ENCODE results near the gene LRP1B. TPM values are rescaled to one million over a fixed set of nuclear protein-coding genes. Genes with fewer than 3 reads are reported as not detected.

LRP1B gene
- polyA plus RNA-seq (2013, experiment 1 of 2; ENCODE audit: insufficient read length) = 0.06 TPM
- polyA plus RNA-seq (2013, experiment 2 of 2; ENCODE audit: insufficient read length) = 0.06 TPM

- DNase-seq = peak; percentile 30
Observed at GRCh38 chr2:142131010-142131669, at the start of gene LRP1B. LRP1B (minus strand) TSS chr2:142131016; CDS start chr2:142130729, 287 bp downstream.

DNA sequence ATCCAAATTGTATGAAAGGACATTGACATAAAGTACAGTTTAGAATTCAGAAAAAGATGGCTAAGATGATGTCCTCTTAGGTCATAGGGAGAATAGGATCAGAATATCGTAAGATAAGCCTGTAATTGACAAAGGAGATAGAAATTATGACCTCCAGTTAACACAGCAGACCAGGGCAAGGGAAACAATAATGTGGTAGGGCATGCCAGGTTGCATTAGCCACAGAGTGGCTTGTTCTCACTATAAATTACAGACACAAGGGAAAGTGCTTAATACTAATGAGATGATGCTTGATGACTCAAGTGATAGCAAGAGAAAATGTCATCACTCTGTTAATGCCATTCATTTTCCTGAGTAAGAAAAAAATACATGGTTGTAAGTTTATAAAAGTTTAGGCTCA lies 48.9 kb upstream of the LRP1B start:
- no peak for DNase-seq

GRCh38 chr2:142178604-142179003 lies 47.8 kb upstream of the LRP1B start:
- DNase-seq = no peak

DNA sequence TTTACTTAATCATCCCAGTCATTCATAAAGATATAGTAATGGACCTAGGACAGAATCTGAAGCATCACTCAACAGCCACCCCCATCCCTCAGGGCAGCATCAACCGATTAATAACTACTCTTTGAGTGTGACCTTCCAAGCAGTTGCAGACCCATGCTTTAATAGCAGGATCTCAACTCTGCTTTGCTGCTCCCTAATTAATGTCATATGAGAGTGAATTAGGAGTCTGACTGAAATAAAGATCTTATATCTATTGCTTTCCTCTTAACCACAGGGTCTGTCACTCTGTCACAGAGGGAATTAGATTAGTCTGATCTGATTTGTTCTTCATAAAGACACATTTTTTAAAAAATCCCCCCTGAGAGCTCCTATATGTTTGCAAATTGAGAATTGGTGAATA lies 46.1 kb upstream of the LRP1B start:
- no peak for DNase-seq

GRCh38 chr2:142175813-142176338 lies 45.1 kb upstream of the LRP1B start:
- DNase-seq = no peak

DNA sequence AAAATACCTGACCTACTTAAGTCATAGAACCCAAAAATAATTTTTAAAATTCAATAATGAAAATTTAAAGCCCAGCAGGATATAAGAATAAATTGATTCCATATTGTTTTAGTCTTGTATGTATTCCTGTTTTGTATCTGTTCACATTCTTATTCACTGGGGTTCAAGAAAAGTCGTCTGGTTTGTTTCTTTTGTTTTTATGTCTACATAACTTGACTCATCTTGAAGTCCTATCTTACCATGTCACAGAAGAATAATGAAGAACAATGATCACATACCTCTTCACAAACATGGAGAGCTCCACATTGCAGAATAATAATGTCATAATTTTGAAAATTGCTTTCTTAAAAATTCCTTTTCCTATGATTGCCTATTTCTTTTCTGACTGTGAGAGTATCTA lies 43.4 kb upstream of the LRP1B start:
- peak; percentile 48 for DNase-seq

DNA sequence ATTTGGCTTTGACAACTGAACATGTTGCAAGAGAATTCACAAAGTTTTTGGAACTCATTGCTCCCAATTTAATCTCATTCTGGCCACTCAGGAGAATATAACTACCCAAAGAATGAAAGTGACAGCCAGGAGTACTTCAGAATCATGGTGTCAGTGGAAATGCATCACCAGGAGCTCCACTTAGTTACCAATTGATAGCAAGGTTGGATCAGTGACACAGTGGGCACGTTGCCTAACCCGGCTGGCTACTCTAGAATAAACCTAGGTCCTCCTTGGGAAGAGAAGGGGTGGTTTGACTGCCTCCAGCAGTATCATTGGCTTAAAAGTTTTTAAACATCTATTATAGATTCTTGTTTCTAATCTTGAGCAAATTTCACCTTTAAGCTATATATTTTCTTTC lies 40.0 kb upstream of the LRP1B start:
- no peak for DNase-seq

- peak; percentile 76 for DNase-seq
Observed at GRCh38 chr2:142165790-142166189, 35.0 kb upstream of the LRP1B start.

DNA sequence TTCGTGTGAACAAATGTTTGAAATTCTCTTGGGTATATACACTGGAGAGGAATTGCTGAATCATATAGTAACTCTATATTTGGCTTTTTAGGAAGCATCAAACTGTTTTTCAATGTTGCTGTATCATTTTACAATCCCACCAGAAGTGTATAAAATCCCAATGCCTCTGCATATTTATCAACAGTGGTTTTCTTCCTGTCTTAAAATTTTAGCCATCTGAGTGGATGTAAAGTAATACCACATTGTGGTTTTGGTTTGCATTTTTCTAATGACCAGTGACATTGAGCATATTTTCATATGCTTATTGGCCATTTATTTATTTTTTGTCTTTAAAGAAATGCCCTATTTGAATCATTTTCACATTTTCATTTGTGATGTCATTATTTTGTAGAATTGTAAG lies 22.8 kb upstream of the LRP1B start:
- peak; percentile 48 for DNase-seq

- DNase-seq = no peak
Observed at GRCh38 chr2:142150453-142150852, 19.6 kb upstream of the LRP1B start.

DNA sequence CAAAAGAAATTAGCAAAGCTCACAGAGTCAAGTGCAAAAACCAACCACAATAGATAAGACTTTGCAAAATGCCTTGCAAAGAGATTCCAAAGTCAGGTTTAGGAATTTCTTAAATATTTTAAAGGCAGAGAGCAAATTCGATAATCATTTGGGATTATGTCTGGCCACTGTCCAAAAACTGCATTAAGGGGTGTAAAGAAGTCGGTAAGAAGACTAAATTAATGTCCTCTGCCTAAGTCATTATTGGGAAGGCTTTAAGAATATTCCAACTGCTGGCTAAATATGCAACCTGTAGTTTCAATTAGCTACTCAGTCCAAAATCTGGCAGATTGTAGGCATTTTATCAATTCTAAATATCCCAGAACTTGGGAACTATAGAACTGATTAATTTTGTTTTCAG lies 13.7 kb upstream of the LRP1B start:
- DNase-seq = no peak

DNA sequence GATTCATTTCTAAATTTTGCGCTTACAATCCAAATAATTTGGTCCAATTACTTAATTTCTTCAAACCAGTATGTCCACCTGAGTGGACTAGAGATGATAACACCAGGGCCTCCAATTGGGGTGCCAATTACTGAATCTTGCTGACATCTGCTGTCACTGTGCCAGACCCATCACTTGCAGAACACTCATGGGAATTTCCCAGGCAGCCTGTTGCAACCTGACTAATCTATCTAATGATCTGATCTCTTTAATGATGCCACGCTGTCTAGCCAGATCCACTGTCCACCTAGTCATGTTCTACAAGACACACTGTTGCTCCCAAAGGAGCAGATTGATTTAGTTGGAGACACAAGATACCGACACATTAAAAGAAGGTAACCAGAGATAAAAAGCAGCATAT lies 11.8 kb upstream of the LRP1B start:
- no peak for DNase-seq

DNA sequence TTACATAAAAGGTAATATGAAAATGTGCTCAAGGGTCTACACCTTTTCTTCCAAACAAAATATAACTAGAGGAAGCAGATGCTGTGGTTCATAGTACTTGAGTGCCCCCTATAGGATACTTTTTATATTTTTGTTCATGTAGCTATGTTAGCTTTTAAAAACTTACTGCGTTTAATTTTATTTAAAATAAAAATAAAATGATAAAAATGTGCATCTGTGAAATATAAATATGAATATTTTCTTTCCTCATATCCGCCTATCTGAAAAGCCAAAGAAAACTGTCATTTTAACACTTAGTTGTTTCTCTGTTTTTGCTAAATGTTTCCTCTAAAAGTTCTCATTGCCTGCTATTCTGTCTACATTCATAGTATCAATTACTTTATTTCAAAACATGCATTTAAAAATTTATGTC lies 9.6 kb upstream of the LRP1B start:
- peak; percentile 30 for DNase-seq

DNA sequence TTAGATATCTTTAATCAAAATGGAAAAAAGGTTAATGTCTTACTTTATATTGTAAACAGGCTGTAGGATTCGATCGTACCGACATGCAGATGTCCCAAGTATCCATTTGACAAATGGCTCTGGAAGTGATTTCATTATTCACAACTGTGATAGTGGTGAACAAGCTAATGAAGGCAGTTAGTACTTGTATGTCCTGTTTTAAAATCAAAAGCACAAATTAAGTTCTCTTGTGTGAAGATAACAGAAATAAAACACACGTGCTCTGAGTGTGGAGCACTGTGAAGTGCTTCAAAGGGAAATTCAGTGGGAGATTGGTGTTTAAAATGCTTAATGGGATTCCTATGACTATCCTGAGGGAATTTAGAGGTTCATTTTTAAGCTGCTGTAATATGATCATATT lies 8.6 kb upstream of the LRP1B start:
- DNase-seq = no peak

- DNase-seq = peak; percentile 27
Observed at GRCh38 chr2:142136571-142136970, 5.8 kb upstream of the LRP1B start.

DNA sequence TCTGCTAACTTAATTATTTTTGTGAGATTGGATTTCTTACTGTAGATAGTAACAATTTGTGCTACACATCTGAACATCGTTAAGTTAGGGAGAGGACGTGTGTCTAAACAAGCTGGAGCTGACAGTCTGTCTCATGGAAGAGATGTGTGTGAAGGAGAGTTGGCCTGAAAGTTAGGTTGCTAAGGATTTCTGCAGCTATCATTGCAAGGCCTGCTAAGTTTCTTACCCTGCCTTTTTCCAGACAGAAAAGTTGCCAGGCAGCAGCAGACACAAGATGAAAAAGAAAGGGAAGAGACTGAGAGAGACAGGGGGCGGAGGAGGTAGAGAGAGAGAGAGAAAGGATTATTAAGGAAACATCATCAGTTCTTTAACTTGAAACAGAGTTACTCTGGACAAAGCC lies 4.1 kb upstream of the LRP1B start:
- DNase-seq = no peak

DNA sequence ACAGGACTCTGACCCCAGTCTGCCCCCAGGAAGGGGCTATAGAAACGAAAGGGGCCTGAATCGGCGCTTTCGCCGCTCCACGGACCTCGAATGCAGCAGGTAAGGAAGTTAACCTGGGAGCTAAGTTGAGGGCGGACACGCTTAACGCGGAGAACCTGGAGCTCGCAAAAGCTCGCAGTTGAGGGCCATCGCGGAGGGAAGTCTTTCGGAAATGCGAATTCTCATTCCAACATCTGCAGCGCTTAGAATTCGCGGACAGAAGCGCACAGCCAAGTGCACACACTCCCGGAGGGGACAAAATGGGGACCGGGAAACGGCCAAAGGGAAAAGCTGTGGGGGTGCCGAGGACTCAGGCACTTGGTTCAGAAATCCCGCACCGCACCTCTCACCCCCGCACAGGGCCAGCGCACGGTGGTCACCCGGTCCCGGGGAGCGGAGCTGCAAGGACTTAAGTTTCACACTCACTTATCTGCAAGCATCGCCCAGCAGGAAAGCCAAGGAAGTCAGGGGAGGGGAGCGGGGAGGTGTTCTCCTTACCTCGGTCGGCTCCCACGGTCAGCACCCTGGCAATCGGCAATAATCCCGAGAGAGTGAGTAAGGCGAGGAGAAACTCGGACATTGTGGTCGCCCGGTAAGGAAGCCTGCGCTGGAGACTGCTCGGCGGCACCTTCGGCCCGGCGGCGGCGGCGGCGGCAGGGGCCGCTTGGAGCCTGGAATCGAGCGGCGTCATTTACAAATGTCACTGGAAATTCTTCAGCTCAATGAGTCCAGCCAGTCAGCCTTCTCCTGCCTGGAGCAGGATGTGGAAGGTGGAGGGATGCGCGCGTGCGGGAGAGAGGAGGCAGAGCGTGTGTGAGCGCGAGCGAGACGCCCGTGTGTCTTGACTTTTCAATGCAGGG lies 456 bp downstream of the LRP1B start:
- DNase-seq = peak; percentile 73

GRCh38 chr2:142128105-142128504 lies 2.7 kb downstream of the LRP1B start:
- DNase-seq = no peak

GRCh38 chr2:142127248-142127647 lies 3.6 kb downstream of the LRP1B start:
- no peak for DNase-seq

- no peak for DNase-seq
Observed at GRCh38 chr2:142124706-142125105, 6.1 kb downstream of the LRP1B start.

DNA sequence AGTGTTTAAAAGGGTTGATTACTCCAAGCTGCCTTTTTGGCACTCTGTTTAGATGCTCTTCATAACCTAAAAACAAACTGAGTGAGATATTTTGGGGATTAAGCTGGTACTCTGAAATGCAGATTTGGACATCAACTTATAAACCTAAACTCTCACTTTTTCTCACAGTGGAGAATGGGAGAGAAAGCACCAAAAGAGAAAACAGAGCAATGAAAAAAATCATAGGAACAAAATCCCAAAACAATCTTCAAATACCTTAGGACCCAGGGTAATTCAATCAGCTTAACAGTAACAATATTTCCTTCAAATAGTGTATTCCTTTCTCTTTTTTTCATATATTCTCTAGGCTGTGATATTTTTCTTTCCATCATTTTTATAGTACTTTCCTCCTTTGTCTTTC lies 11.5 kb downstream of the LRP1B start:
- no peak for DNase-seq

DNA sequence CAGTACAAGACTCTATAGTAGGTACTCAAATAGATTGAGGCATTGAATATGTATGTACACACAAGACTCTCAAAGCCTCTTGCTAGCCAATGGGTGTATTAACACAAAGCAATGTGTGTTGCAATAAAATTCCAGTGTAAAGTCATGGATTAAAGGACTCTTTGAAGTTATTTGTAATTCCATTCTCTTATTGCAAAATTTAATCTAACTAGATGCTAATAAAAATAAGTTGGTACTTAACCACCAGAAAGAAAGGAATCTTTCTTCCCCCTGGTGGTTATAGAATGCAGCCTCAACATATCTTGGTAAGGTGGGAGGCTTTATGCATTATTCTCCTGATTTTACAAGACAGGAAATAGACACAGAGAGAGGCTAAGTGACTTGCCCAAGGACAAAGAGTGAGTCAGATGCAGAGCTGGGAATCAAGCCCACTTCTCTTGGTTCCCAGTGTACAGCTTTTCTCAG lies 18.0 kb downstream of the LRP1B start:
- peak; percentile 86 for DNase-seq

DNA sequence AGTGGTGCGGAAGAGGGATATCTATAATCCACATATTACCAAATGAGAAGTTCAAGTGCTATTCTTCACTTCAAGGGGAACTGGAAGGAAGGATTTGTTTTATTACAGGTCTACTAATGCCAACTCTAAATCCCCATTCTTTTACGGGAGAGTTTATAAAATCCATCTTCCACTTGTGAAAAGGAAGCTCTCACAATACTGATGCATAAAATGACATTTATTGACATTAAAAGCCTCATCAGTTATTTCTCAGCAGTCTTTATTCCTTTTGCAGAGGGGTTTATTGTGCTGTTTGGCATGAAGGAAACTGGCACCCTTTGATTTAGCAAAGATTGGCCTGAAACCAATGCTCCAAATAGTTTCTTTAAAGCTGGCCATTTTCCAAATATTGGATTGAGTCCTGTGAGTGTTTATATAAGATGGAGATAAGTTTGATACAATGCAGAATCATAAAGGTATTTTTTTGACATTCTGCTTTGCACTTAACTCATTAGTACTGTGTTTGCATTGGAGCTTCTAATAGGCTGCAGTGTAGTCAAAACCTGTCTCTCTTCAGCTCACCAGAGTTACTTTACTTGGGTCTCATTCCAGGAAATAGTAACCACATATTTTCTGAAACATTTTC lies 26.6 kb downstream of the LRP1B start:
- no peak for DNase-seq
